NCI-H446 (cell line): ENCODE results near the gene SPATA7.

Experiments
- DNase-seq, 2 experiments: peaks; one replicate each; lab custom pipeline; 2025; lab: John Stamatoyannopoulos, UW

The SPATA7 gene

GRCh38 chr14:88481794-88482193, 96.3 kb downstream of the SPATA7 start:
- no peak for DNase-seq

GRCh38 chr14:88482524-88482923, 97.1 kb downstream of the SPATA7 start:
- DNase-seq: no peak
